Activated CD8-positive, alpha-beta memory T cell treated with anti-CD3 and anti-CD28 coated beads, Interleukin-2, amount 50 U/mL, for 24 hours (primary cell): ENCODE data around the gene MEGF10.

Experiments
- DNase-seq: peaks from one replicate; pipeline ENCODE4 v3.0.0-alpha.2; 2020; ENCODE audit errors: extremely low read depth

MEGF10 gene

GRCh38 chr5:127326976-127327755 lies 36.6 kb downstream of the MEGF10 start:
- DNase-seq: no peak

GRCh38 chr5:127330116-127330515 lies 39.5 kb downstream of the MEGF10 start:
- no peak for DNase-seq

- DNase-seq: no peak
Measured at GRCh38 chr5:127331890-127332649, 41.5 kb downstream of the MEGF10 start.

- no peak for DNase-seq
Measured at GRCh38 chr5:127333483-127333882, 42.9 kb downstream of the MEGF10 start.

- no peak for DNase-seq
Measured at GRCh38 chr5:127335381-127335780, 44.8 kb downstream of the MEGF10 start.

GRCh38 chr5:127337876-127338275 lies 47.3 kb downstream of the MEGF10 start:
- no peak for DNase-seq

GRCh38 chr5:127338501-127338900 lies 47.9 kb downstream of the MEGF10 start:
- no peak for DNase-seq

- no peak for DNase-seq
Measured at GRCh38 chr5:127340606-127341005, 50.0 kb downstream of the MEGF10 start.

GRCh38 chr5:127342364-127342763 lies 51.8 kb downstream of the MEGF10 start:
- no peak for DNase-seq

- no peak for DNase-seq
Measured at GRCh38 chr5:127343313-127343712, 52.7 kb downstream of the MEGF10 start.

- DNase-seq: no peak
Measured at GRCh38 chr5:127343866-127344265, 53.3 kb downstream of the MEGF10 start.

GRCh38 chr5:127344931-127345330 lies 54.3 kb downstream of the MEGF10 start:
- DNase-seq: no peak

GRCh38 chr5:127351418-127351817 lies 60.8 kb downstream of the MEGF10 start:
- no peak for DNase-seq

GRCh38 chr5:127352068-127352467 lies 61.5 kb downstream of the MEGF10 start:
- no peak for DNase-seq

- no peak for DNase-seq
Measured at GRCh38 chr5:127353327-127353726, 62.7 kb downstream of the MEGF10 start.

- no peak for DNase-seq
Measured at GRCh38 chr5:127353796-127354195, 63.2 kb downstream of the MEGF10 start.

- DNase-seq: no peak
Measured at GRCh38 chr5:127355337-127355736, 64.7 kb downstream of the MEGF10 start.

- DNase-seq: no peak
Measured at GRCh38 chr5:127358284-127358683, 67.7 kb downstream of the MEGF10 start.

- DNase-seq: no peak
Measured at GRCh38 chr5:127358740-127359139, 68.1 kb downstream of the MEGF10 start.

GRCh38 chr5:127359502-127359901 lies 68.9 kb downstream of the MEGF10 start:
- DNase-seq: no peak

- DNase-seq: no peak
Measured at GRCh38 chr5:127363403-127363802, 72.8 kb downstream of the MEGF10 start.

- DNase-seq: no peak
Measured at GRCh38 chr5:127367029-127367428, 76.4 kb downstream of the MEGF10 start.

GRCh38 chr5:127367946-127368465 lies 77.4 kb downstream of the MEGF10 start:
- no peak for DNase-seq
